ENCODE measurements around the gene TTC32. TPM values are rescaled to one million over a fixed set of nuclear protein-coding genes. Genes with fewer than 3 reads are reported as not detected.

The TTC32 gene
- total RNA-seq, 4 donors from 2014 or later, result 11.9 to 21.7 (median 16.8) TPM

DNA sequence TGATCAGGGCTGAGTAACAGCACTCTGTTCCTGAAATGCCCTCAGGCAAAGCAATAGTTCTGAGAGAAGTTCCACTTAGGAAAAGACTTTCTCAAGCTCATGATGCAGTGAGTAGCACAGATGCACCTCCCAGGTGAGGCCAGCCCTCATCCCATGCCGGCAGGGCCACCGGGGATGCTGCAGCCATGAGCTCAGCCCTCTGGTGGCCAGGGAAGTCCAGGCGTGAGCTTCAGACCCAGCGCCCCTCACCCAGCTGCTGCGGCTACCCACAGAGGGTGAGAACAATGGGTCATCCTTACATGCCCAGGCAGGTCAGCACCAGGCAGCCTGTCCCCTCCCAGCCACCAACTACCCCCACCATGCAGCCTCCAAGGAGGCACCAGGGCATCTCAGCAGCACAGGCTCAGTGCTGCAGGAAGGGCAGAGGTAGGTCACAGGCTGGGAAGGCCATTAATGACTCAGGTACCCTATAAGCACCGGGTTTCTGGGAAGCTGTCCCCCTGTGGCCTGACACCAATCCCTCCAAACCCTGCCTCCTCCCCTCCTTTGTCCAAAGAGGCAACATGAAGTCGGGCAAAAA lies 50.6 kb downstream of the TTC32 start:
- TF ChIP-seq, protein P1, sequence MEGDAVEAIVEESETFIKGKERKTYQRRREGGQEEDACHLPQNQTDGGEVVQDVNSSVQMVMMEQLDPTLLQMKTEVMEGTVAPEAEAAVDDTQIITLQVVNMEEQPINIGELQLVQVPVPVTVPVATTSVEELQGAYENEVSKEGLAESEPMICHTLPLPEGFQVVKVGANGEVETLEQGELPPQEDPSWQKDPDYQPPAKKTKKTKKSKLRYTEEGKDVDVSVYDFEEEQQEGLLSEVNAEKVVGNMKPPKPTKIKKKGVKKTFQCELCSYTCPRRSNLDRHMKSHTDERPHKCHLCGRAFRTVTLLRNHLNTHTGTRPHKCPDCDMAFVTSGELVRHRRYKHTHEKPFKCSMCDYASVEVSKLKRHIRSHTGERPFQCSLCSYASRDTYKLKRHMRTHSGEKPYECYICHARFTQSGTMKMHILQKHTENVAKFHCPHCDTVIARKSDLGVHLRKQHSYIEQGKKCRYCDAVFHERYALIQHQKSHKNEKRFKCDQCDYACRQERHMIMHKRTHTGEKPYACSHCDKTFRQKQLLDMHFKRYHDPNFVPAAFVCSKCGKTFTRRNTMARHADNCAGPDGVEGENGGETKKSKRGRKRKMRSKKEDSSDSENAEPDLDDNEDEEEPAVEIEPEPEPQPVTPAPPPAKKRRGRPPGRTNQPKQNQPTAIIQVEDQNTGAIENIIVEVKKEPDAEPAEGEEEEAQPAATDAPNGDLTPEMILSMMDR (IDR thresholded peaks at IDR 0.05; ENCODE audit: low read depth), result no peak

DNA sequence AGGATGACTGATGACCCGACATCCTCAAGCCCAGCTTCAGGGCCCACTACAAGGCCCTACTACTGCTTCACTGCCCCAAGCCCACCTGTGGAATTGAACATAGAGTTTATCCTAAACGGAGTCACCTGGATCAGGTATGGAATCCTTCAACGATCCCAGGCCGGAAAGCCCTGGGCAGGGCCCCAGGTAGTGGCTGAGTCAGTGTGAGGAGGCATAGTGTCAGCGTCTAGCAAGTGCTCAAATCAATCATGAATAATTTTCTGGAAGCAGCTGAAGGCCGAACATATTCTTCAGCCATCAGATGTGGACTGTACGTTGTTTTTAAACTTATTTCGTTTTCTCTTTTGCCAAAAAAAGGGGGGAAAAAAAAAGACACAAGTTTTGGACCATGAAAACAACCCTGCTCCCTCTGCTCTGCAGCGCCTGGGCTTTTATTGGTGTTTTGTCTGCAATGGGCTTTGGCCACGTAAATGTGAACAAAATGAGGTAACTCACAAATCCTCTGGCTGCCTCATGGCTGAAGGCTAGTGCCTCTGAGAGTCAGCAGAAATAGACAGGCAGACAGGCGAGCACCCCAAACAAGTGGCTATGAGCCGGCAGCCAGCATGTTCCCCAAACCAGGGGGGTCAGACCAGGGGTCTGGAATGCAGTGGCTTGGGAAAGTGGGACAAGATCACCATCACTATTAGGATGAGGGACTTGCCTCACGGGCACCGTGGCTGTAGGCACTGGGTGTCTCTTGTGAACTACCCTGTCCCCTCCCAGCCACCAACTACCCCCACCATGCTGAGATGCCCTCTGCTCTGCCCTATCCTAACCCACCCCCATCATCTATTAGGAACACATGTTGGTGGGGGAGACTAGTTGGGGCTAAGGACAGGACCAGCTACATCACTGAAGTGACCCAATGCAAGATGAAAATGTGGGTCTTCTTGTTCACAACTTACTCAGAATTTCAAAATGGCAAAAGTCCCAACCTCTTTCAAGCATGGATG lies 51.4 kb downstream of the TTC32 start:
- TF ChIP-seq, protein P1 (IDR thresholded peaks at IDR 0.05; ENCODE audit: low read depth), result no peak

DNA sequence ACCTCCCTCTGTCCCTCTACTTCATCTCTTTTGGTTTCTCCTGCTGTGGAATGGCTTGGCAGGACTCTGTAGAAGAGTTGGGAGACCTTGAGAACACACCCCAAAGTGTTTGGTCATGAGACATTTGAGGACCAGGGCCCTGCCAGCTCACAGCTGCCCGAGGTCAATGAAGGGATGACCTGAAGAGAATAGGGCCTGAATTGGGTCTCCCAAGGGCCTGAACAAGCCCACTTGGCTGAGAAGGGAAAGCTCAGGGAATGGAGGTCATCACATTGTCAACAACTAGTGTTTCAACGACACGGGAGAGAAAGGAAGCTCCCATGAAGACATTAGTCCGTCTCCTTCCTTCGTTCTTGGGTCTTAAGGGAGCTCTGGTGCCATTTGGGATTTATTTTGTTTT lies 52.8 kb downstream of the TTC32 start:
- TF ChIP-seq, protein P1 (IDR thresholded peaks at IDR 0.05; ENCODE audit: low read depth), result no peak

DNA sequence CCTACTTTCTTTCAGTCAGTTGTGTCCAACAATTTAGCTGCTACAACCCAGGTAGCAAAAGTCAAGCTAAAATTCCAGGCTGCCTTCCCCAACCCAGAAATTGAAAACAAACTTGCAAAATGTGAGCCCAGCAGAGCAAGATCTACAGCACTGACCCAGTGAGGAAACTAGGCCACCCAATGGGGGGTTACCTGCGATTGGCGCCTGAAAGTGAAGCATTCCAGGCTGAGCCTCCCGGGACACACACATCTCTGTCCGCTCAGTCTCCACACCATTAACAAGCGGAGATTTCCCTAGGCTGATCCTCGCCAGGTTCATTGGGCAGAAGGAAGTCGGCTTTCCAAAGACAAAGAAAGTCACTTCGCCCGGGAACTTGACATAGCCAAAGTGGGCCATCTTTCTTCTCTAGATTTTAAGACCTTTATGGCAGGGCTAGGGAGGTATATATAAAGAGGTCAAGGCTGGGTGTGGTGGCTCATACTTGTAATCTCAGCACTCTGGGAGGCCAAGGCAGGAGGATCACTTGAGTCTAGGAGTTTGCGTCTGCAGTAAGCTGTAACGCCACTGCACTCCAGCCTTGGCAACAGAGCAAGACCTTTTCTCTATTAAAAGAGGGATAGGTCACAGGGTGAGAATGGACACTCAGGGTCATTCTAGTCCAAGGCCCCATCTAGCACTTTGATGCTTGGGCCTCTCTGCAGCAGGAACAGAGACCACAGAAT lies 53.6 kb downstream of the TTC32 start:
- TF ChIP-seq, protein P1 (IDR thresholded peaks at IDR 0.05; ENCODE audit: low read depth), result no peak

DNA sequence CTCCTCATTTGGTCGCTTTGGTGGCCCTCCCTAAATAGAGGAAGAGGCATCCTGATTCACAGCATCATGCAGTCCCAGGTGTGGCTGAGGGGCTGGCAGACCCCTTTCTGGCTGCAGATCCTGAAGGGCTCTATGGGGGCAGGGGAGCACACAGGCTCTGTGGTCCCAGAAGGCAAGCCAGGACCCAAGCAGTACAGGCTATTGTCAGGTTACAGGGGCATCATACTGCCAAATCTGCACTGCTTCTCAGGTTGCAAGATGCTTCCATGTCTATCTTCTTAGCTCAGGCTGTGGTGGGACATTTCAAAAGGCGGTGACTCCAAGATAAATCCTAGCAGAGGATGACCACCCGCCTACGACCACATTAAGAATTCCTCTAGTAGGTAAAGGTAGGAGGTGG lies 54.3 kb downstream of the TTC32 start:
- TF ChIP-seq, protein P1 (IDR thresholded peaks at IDR 0.05; ENCODE audit: low read depth), result no peak

Other genes starting within 250 kb of the TTC32 start
- gene WDR35, start 88.1 kb upstream of the TTC32 start, total RNA-seq, result 10 to 100 TPM in 1 of 4 donors, 1 to 10 TPM in 3; 6.4 to 11.0 (median 7.6) TPM
- 1 to 10 TPM; 1.5 to 3.1 (median 2.3) TPM for gene MATN3, start 110.7 kb upstream of the TTC32 start, total RNA-seq
- gene LAPTM4A, start 149.6 kb upstream of the TTC32 start, total RNA-seq, result 100 to 1,000 TPM; 126 to 309 (median 263) TPM